Keratinocyte (primary cell): Measurements from ENCODE around the gene PIR. TPM values are rescaled to one million over a fixed set of nuclear protein-coding genes. Genes with fewer than 3 reads are reported as not detected.

Source experiments
- DNase-seq: peaks from one replicate; pipeline ENCODE4 v3.0.0-alpha.2; 2011; ENCODE audit warnings: low read depth, missing footprints, low spot score
- FAIRE-seq: peaks from 2 replicates; lab custom pipeline; 2011; peaks lifted over from hg19 to GRCh38; lab: Jason Lieb, UNC
- H2AFZ ChIP-seq: 2 replicates; pipeline ENCODE4 v1.6.0; 2012; ENCODE audit warnings: low read length, control low read depth, inconsistent platforms; ENCODE audit not compliant: control insufficient read depth
- H3K27ac ChIP-seq: 2 replicates; pipeline ENCODE4 v1.5.1; 2011; ENCODE audit warnings: low read length; ENCODE audit not compliant: control insufficient read depth, insufficient read depth
- H3K27me3 ChIP-seq: 3 replicates; pipeline ENCODE4 v1.6.0; 2011; ENCODE audit warnings: low read length; ENCODE audit not compliant: control insufficient read depth, insufficient read depth; ENCODE audit errors: extremely low read depth
- H3K36me3 ChIP-seq, 2 experiments: 2 replicates in 1 of 2; 3 replicates in 1 of 2; pipeline ENCODE4 v1.5.1; 2011; ENCODE audit warnings: low read length in 2 of 2, mild to moderate bottlenecking in 1 of 2; ENCODE audit not compliant: control insufficient read depth in 2 of 2, insufficient read depth in 2 of 2; ENCODE audit errors: extremely low read depth in 1 of 2
- H3K4me1 ChIP-seq: 3 replicates; pipeline ENCODE4 v1.5.1; 2011; ENCODE audit warnings: low read length; ENCODE audit not compliant: control insufficient read depth, insufficient read depth; ENCODE audit errors: extremely low read depth
- H3K4me2 ChIP-seq: 3 replicates; pipeline ENCODE4 v1.6.0; 2011; ENCODE audit warnings: low read depth, low read length; ENCODE audit not compliant: control insufficient read depth, insufficient read depth; ENCODE audit errors: extremely low read depth
- H3K4me3 ChIP-seq, 3 experiments: fragments of 200-600 bp in 1 of 3; sonication (generic) in 1 of 3; 2 replicates in 2 of 3; 3 replicates in 1 of 3; pipeline ENCODE4 v1.5.1; 2011 to 2016; ENCODE audit warnings: low read length in 3 of 3, mild to moderate bottlenecking in 3 of 3, control low read depth in 2 of 3, inconsistent platforms in 1 of 3, low read depth in 1 of 3, mixed read lengths in 1 of 3, mixed run types in 1 of 3, moderate library complexity in 1 of 3; ENCODE audit not compliant: control insufficient read depth in 2 of 3, insufficient read depth in 2 of 3; ENCODE audit errors: extremely low read depth in 1 of 3
- H3K79me2 ChIP-seq: 2 replicates; pipeline ENCODE4 v1.6.0; 2012; ENCODE audit warnings: low read length; ENCODE audit not compliant: control insufficient read depth, insufficient read depth
- H3K9ac ChIP-seq: 3 replicates; pipeline ENCODE4 v1.6.0; 2011; ENCODE audit warnings: low read length; ENCODE audit not compliant: control insufficient read depth, insufficient read depth; ENCODE audit errors: extremely low read depth
- H3K9me1 ChIP-seq: 3 replicates; pipeline ENCODE4 v1.6.0; 2011; ENCODE audit warnings: low read length; ENCODE audit not compliant: control insufficient read depth, insufficient read depth; ENCODE audit errors: extremely low read depth
- H3K9me3 ChIP-seq: 2 replicates; pipeline ENCODE4 v1.5.1; 2012; ENCODE audit warnings: low read depth, low read length; ENCODE audit not compliant: control insufficient read depth
- H4K20me1 ChIP-seq: 3 replicates; pipeline ENCODE4 v1.6.0; 2011; ENCODE audit warnings: low read length; ENCODE audit not compliant: control insufficient read depth, insufficient read depth; ENCODE audit errors: extremely low read depth
- CTCF ChIP-seq, 3 experiments: IDR thresholded peaks in 1 of 3; conservative IDR thresholded peaks in 1 of 3; optimal IDR thresholded peaks in 1 of 3; 2 replicates in 2 of 3; 3 replicates in 1 of 3; pipeline versions ENCODE3 to v1.5.1; 2011; ENCODE audit warnings: low read length in 3 of 3, mild to moderate bottlenecking in 3 of 3, moderate library complexity in 2 of 3, control low read depth in 1 of 3, inconsistent platforms in 1 of 3; ENCODE audit not compliant: insufficient read depth in 2 of 3; ENCODE audit errors: extremely low read depth in 1 of 3
- EZH2 ChIP-seq: IDR thresholded peaks from one replicate; pipeline ENCODE4 v1.6.1; 2012; ENCODE audit warnings: inconsistent platforms, mild to moderate bottlenecking, low read length, moderate library complexity
- dilution Hi-C: fragments of 300-500 bp; cut with MboI; formaldehyde crosslinking; loops from one replicate; pipeline ENCODE4 v1.7.0; 2020; ENCODE audit warnings: low sequenced_read_pairs; ENCODE audit not compliant: extremely low pct_ligation_motif_present
- polyA plus RNA-seq, 5 experiments: library from polyadenylated mRNA; depleted of rRNA in 3 of 5; stranded (reverse) in 3 of 5; stranded (forward) in 1 of 5; unstranded in 1 of 5; fragments of >200 nt; gene quantifications; 1 replicate in 1 of 5; 2 replicates in 3 of 5; 3 replicates in 1 of 5; pipeline versions ENCODE4 v1.2.1 to v1.2.3, GENCODE V29; 2011 to 2012; ENCODE audit warnings: missing spikeins in 2 of 5, low read depth in 1 of 5, low replicate concordance in 1 of 5

Gene PIR
- polyA plus RNA-seq, 1 donor (not counting 4 experiments of a cell fraction or from before 2014, with no cell fraction given): 23.2 TPM

GRCh38 chrX:15465347-15465746 lies 27.8 kb downstream of the PIR start:
- Histone ChIP-seq H3K79me2 (no peaks in the 10 kb centered on the region), H3K4me1 (no peaks in the 10 kb centered on the region), H2AFZ (no peak overlapping the region), H3K9me3 (no peaks in the 10 kb centered on the region), H4K20me1 (no peaks in the 10 kb centered on the region), H3K9me1 (no peaks in the 10 kb centered on the region), H3K27me3 (no peaks in the 10 kb centered on the region), H3K27ac (no peak overlapping the region), H3K9ac (no peak overlapping the region), H3K4me3 (no peak overlapping the region), H3K36me3 (no peaks in the 10 kb centered on the region), H3K4me2 (no peak overlapping the region)
- no peak for DNase-seq
- TF ChIP-seq CTCF (optimal IDR thresholded peaks at IDR 0.05 in 1 of 3, IDR thresholded peaks at IDR 0.05 in 1 of 3, conservative IDR thresholded peaks at IDR 0.05 in 1 of 3; ENCODE audit: extremely low read depth in 1 of 3, insufficient read depth in 2 of 3, low read length in 3 of 3): no peak
- TF ChIP-seq EZH2: no peak
- dilution Hi-C loops: loop anchor here (25.0 kb wide), 2 partner anchors 103 to 197 kb away; partner anchors contain the start of gene CLTRN
- no peak for FAIRE-seq

GRCh38 chrX:15464704-15465103 lies 28.4 kb downstream of the PIR start:
- no peaks in the 10 kb centered on the region for H3K79me2 ChIP-seq
- H3K9ac ChIP-seq: no peak overlapping the region
- TF ChIP-seq EZH2: no peak
- TF ChIP-seq CTCF (optimal IDR thresholded peaks at IDR 0.05 in 1 of 3, IDR thresholded peaks at IDR 0.05 in 1 of 3, conservative IDR thresholded peaks at IDR 0.05 in 1 of 3; ENCODE audit: extremely low read depth in 1 of 3, insufficient read depth in 2 of 3, low read length in 3 of 3): no peak
- H3K9me3 ChIP-seq: no peaks in the 10 kb centered on the region
- H3K36me3 ChIP-seq: no peaks in the 10 kb centered on the region
- FAIRE-seq (no peak), DNase-seq (no peak)
- H3K9me1 ChIP-seq: no peaks in the 10 kb centered on the region
- dilution Hi-C loops: loop anchor here (25.0 kb wide), 2 partner anchors 102 to 198 kb away; partner anchors contain the start of gene CLTRN
- no peaks in the 10 kb centered on the region for H4K20me1 ChIP-seq
- no peak overlapping the region for H3K27ac ChIP-seq
- no peak overlapping the region for H2AFZ ChIP-seq
- no peak overlapping the region for H3K4me2 ChIP-seq
- no peak overlapping the region for H3K4me3 ChIP-seq
- no peaks in the 10 kb centered on the region for H3K27me3 ChIP-seq
- no peaks in the 10 kb centered on the region for H3K4me1 ChIP-seq
